Measurements from ENCODE around the gene KDM4C. TPM values are rescaled to one million over a fixed set of nuclear protein-coding genes. Genes with fewer than 3 reads are reported as not detected.
A peak's percentile ranks its signal among the peaks of the same experiment; 100 is the strongest.

The KDM4C gene
- total and polyA plus RNA-seq, 2 of the 13 experiments (the other 11 are each of a cell fraction or from before 2014, with no cell fraction given) = 19.4 to 23.6 TPM

- no peak for TF ChIP-seq MAZ (IDR thresholded peaks at IDR 0.05; ENCODE audit: borderline replicate concordance, low read depth, low read length)
- TF ChIP-seq MAZ (CRISPR knock-in tag; IDR thresholded peaks at IDR 0.05; ENCODE audit: low read depth) = no peak
- TF ChIP-seq RNF219 (CRISPR knock-in tag; IDR thresholded peaks at IDR 0.05) = no peak
- no peak for TF ChIP-seq ZBTB37 (CRISPR knock-in tag; IDR thresholded peaks at IDR 0.05)
- peak; percentile 44; the same call in 1 of the 3 replicates for TF ChIP-seq MXI1 (IDR thresholded peaks at IDR 0.05; ENCODE audit: borderline replicate concordance, low read depth, low read length)
- no peak for TF ChIP-seq ZNF878 (CRISPR knock-in tag; IDR thresholded peaks at IDR 0.05)
- no peak for TF ChIP-seq ZNF296 (CRISPR knock-in tag; conservative IDR thresholded peaks at IDR 0.05)
- TF ChIP-seq ATF4 (CRISPR knock-in tag; IDR thresholded peaks at IDR 0.05) = no peak
- TF ChIP-seq PHF8 (CRISPR knock-in tag; IDR thresholded peaks at IDR 0.05) = no peak
- TF ChIP-seq ZMYM4 (CRISPR knock-in tag; IDR thresholded peaks at IDR 0.05) = 0 out of 2 replicates have a peak, but pooled peaks have one; percentile 37
- no peak for TF ChIP-seq PPARG (CRISPR knock-in tag; conservative IDR thresholded peaks at IDR 0.05)
- TF ChIP-seq POGZ (CRISPR knock-in tag; IDR thresholded peaks at IDR 0.05) = peak; percentile 52; the same call in 1 of the 2 replicates
- TF ChIP-seq HOXA9 (CRISPR knock-in tag; IDR thresholded peaks at IDR 0.05; ENCODE audit: borderline replicate concordance) = peak; percentile 61; the same call in 1 of the 2 replicates
- peak; percentile 57 for TF ChIP-seq GATAD2A (CRISPR knock-in tag; IDR thresholded peaks at IDR 0.05)
- no peak for TF ChIP-seq ATF7-NPFF (CRISPR knock-in tag; IDR thresholded peaks at IDR 0.05; ENCODE audit: low read depth)
- TF ChIP-seq POLR2AphosphoS2 (IDR thresholded peaks at IDR 0.05; ENCODE audit: low read depth, low read length) = no peak
- peak; percentile 80; the same call in 1 of the 2 replicates for TF ChIP-seq ZNF292 (CRISPR knock-in tag; IDR thresholded peaks at IDR 0.05; ENCODE audit: borderline replicate concordance, low read depth)
- no peak for TF ChIP-seq ARID2 (CRISPR knock-in tag; IDR thresholded peaks at IDR 0.05; ENCODE audit: borderline replicate concordance)
- no peak for TF ChIP-seq EEA1 (CRISPR knock-in tag; IDR thresholded peaks at IDR 0.05; ENCODE audit: borderline replicate concordance)
- TF ChIP-seq HDAC2 (CRISPR knock-in tag; IDR thresholded peaks at IDR 0.05) = peak; percentile 86
- no peak for TF ChIP-seq ZNF577 (CRISPR knock-in tag; IDR thresholded peaks at IDR 0.05; ENCODE audit: borderline replicate concordance, low read depth)
- TF ChIP-seq NONO (IDR thresholded peaks at IDR 0.05) = no peak
- 0 out of 2 replicates have a peak, but pooled peaks have one; percentile 3 for TF ChIP-seq NONO (CRISPR knock-in tag; conservative IDR thresholded peaks at IDR 0.05)
- TF ChIP-seq ZNF136 (CRISPR knock-in tag; IDR thresholded peaks at IDR 0.05; ENCODE audit: low read depth) = no peak
- no peak for TF ChIP-seq NRL (CRISPR knock-in tag; IDR thresholded peaks at IDR 0.05; ENCODE audit: borderline replicate concordance)
- TF ChIP-seq ZKSCAN8 (CRISPR knock-in tag; IDR thresholded peaks at IDR 0.05; ENCODE audit: borderline replicate concordance) = 0 out of 2 replicates have a peak, but pooled peaks have one; percentile 33
- no peak for TF ChIP-seq BRCA1 (CRISPR knock-in tag; IDR thresholded peaks at IDR 0.05)
- TF ChIP-seq KLF9 (CRISPR knock-in tag; IDR thresholded peaks at IDR 0.05; ENCODE audit: low read depth) = no peak
These were observed 88.1 kb downstream of the KDM4C start (continued) for GRCh38 chr9:6845880-6846279.
